Measurements from ENCODE around the gene RUNDC1. TPM values are rescaled to one million over a fixed set of nuclear protein-coding genes. Genes with fewer than 3 reads are reported as not detected.

RUNDC1 gene
- total RNA-seq, 2 donors from 2014 or later: 9.9 to 11.1 TPM

DNA sequence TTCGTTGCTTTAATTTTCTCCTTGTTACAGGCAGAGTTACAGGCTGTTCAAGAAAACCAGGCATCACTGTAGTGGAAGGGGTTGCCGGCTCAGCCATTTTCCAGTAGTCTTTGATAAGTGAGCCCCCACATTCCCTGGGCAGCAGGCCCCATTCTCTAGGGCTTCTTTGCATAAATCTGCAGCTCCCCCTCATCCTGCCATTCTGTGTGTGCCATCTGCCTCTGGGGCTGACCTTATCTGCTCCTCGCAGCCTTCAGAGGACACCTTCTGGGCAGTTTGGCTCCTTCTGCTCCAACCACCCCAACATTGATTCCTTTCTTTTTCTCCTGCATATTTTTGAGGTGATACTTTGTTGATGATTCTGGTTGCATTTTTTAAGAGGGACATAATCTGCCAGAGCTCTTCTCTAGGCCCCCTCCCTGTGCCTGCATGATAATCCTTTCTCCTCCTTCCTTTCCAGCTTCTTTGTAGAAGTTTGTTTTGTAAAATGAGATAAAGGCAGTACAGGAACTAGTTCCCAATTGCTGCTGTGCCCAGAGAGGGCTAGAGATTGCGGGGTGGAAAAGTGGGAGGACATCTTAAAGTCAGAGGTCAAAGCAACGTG is 61.8 kb downstream of the RUNDC1 start:
- no peak for DNase-seq (ENCODE audit: low spot score)
- Histone ChIP-seq H3K4me3 (no peak overlapping the region), H3K36me3 (no peaks in the 10 kb centered on the region), H3K4me1 (no peaks in the 10 kb centered on the region), H3K9me3 (no peaks in the 10 kb centered on the region), H3K27me3 (no peaks in the 10 kb centered on the region), H3K27ac (no peak overlapping the region)
- no peak for TF ChIP-seq CTCF (IDR thresholded peaks at IDR 0.05)

Other genes starting within 250 kb of the RUNDC1 start
- 10 to 100 TPM; 30.5 to 32.5 TPM for gene EZH1, start 235.5 kb upstream of the RUNDC1 start, total RNA-seq
- 10 to 100 TPM; 28.9 to 35.2 TPM for gene RAMP2, start 219.3 kb upstream of the RUNDC1 start, total RNA-seq
- gene VPS25, start 207.1 kb upstream of the RUNDC1 start, total RNA-seq: 10 to 100 TPM; 37.9 to 39.8 TPM
- gene WNK4, start 200.0 kb upstream of the RUNDC1 start, total RNA-seq: under 1 TPM in 1 of 2 donors, not detected in 1; 0.08 TPM
- 10 to 100 TPM; 71.6 to 77.4 TPM for gene COA3, start 181.9 kb upstream of the RUNDC1 start, total RNA-seq
- under 1 TPM in 1 of 2 donors, not detected in 1; 0.16 TPM for gene CNTD1, start 181.7 kb upstream of the RUNDC1 start, total RNA-seq
- gene BECN1, start 156.3 kb upstream of the RUNDC1 start, total RNA-seq: 100 to 1,000 TPM in 1 of 2 donors, 10 to 100 TPM in 1; 67.9 to 105 TPM
- 10 to 100 TPM; 63.8 to 66.1 TPM for gene PSME3, start 147.2 kb upstream of the RUNDC1 start, total RNA-seq
- under 1 TPM in 1 of 2 donors, not detected in 1; 0.55 TPM for gene AOC2, start 136.0 kb upstream of the RUNDC1 start, total RNA-seq
- gene AOC3, start 129.4 kb upstream of the RUNDC1 start, total RNA-seq: 10 to 100 TPM in 1 of 2 donors, 1 to 10 TPM in 1; 7.8 to 10.3 TPM
- not detected for gene G6PC1, start 79.8 kb upstream of the RUNDC1 start, total RNA-seq
- 10 to 100 TPM; 17.8 to 24.6 TPM for gene AARSD1, start 16.1 kb upstream of the RUNDC1 start, total RNA-seq
- 10 to 100 TPM; 29.6 to 52.3 TPM for gene PTGES3L, start 485 bp upstream of the RUNDC1 start, total RNA-seq
- gene RPL27, start 17.9 kb downstream of the RUNDC1 start, total RNA-seq: 1,000 to 10,000 TPM in 1 of 2 donors, 100 to 1,000 TPM in 1; 551 to 1,071 TPM
- gene IFI35, start 26.2 kb downstream of the RUNDC1 start, total RNA-seq: 10 to 100 TPM; 11.4 to 19.0 TPM
- gene VAT1, start 41.8 kb downstream of the RUNDC1 start, total RNA-seq: 10 to 100 TPM; 51.4 to 99.8 TPM
- gene RND2, start 44.7 kb downstream of the RUNDC1 start, total RNA-seq: 1 to 10 TPM in 1 of 2 donors, under 1 TPM in 1; 0.63 to 3.5 TPM
- 1 to 10 TPM; 5.4 to 8.4 TPM for gene BRCA1, start 144.8 kb downstream of the RUNDC1 start, total RNA-seq
- 100 to 1,000 TPM in 1 of 2 donors, 10 to 100 TPM in 1; 94.0 to 101 TPM for gene NBR1, start 190.6 kb downstream of the RUNDC1 start, total RNA-seq
- 1 to 10 TPM; 2.4 to 3.5 TPM for gene TMEM106A, start 231.3 kb downstream of the RUNDC1 start, total RNA-seq
- not detected for gene CCDC200, start 248.1 kb downstream of the RUNDC1 start, total RNA-seq